Measurements from ENCODE around the gene FCHSD2.
"Not testable (repeated sequence)": the region's sequence is repeated elsewhere in the genome, so short reads cannot be mapped to it uniquely, and the experiment has no call there.

DNA sequence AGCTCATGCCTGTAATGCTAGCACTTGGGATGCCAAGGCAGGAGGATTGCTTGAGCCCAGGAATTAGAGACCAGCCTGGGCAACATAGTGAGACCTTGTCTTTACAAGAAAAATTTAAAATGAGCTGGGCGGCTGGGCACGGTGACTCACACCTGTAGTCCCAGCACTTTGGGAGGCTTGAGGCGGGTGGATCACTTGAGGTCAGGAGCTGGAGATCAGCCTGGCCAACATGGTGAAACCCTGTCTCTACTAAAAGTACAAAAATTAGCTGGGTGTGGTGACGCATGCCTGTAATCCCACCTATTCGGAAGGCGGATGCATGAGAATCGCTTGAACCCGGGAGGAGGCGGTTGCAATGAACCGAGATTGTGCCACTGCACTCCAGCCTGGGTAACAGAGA lies 330.4 kb downstream of the FCHSD2 start:
- not testable (repeated sequence) for TF ChIP-seq FOXK2 (IDR thresholded peaks at IDR 0.05); SUZ12 (IDR thresholded peaks at IDR 0.05); L3MBTL2 (conservative IDR thresholded peaks at IDR 0.05); FOXM1 (IDR thresholded peaks at IDR 0.05; ENCODE audit: borderline replicate concordance); TARDBP (IDR thresholded peaks at IDR 0.05); BHLHE40 (IDR thresholded peaks at IDR 0.05; ENCODE audit: borderline replicate concordance); ZNF384 (IDR thresholded peaks at IDR 0.05); LEF1 (IDR thresholded peaks at IDR 0.05; ENCODE audit: borderline replicate concordance); ARNT (IDR thresholded peaks at IDR 0.05); HDGF (IDR thresholded peaks at IDR 0.05; ENCODE audit: borderline replicate concordance)
